ENCODE measurements around the gene TOP3B. TPM values are rescaled to one million over a fixed set of nuclear protein-coding genes. Genes with fewer than 3 reads are reported as not detected.
A peak's percentile ranks its signal among the peaks of the same experiment; 100 is the strongest.

Gene TOP3B
- total RNA-seq, 1 donor from 2014 or later = 24.8 TPM

GRCh38 chr22:21937821-21938070 is 44.8 kb downstream of the TOP3B start:
- TF ChIP-seq CTCF (IDR thresholded peaks at IDR 0.05) = no peak
- Histone ChIP-seq H3K4me1 (peaks cover 70% of the 10 kb centered on the region), H3K27me3 (no peaks in the 10 kb centered on the region), H3K36me3 (peaks cover 17% of the 10 kb centered on the region), H3K27ac (peak overlapping the region; percentile 96), H3K4me3 (peak overlapping the region; percentile 60), H3K9me3 (no peaks in the 10 kb centered on the region)
- DNase-seq = no peak
- intact Hi-C loops (cut with DNase I) = loop anchor here (10.0 kb wide), 1 partner anchor 223 kb away; no protein-coding TSS in a partner anchor
- peak; percentile 49 for ATAC-seq

GRCh38 chr22:21937041-21937820 is 45.4 kb downstream of the TOP3B start:
- Histone ChIP-seq H3K4me1 (peaks cover 65% of the 10 kb centered on the region), H3K27ac (peak overlapping the region; percentile 96), H3K4me3 (peak overlapping the region; percentile 60), H3K27me3 (no peaks in the 10 kb centered on the region), H3K36me3 (peaks cover 22% of the 10 kb centered on the region), H3K9me3 (no peaks in the 10 kb centered on the region)
- no peak for TF ChIP-seq CTCF (IDR thresholded peaks at IDR 0.05)
- intact Hi-C loops (cut with DNase I) = loop anchor here (10.0 kb wide), 1 partner anchor 222 kb away; no protein-coding TSS in a partner anchor
- no peak for DNase-seq
- ATAC-seq = peak; percentile 37

- H3K27me3 ChIP-seq = no peaks in the 10 kb centered on the region
- no peak for TF ChIP-seq CTCF (IDR thresholded peaks at IDR 0.05)
- DNase-seq (peak; percentile 74), ATAC-seq (peak; percentile 57)
- peaks cover 55% of the 10 kb centered on the region for H3K4me1 ChIP-seq
- H3K36me3 ChIP-seq = peaks cover 32% of the 10 kb centered on the region
- intact Hi-C loops (cut with DNase I) = loop anchor here (10.0 kb wide), 1 partner anchor 221 kb away; no protein-coding TSS in a partner anchor
- H3K27ac ChIP-seq = peak overlapping the region; percentile 96
- no peaks in the 10 kb centered on the region for H3K9me3 ChIP-seq
- H3K4me3 ChIP-seq = no peak overlapping the region
Measured at GRCh38 chr22:21936151-21936775, 46.3 kb downstream of the TOP3B start.

- TF ChIP-seq CTCF (IDR thresholded peaks at IDR 0.05) = no peak
- Histone ChIP-seq H3K9me3 (no peaks in the 10 kb centered on the region), H3K27ac (no peak overlapping the region), H3K4me1 (peaks cover 35% of the 10 kb centered on the region), H3K4me3 (no peak overlapping the region), H3K27me3 (no peaks in the 10 kb centered on the region), H3K36me3 (peaks cover 56% of the 10 kb centered on the region)
- ATAC-seq = no peak
- no peak for DNase-seq
- intact Hi-C loops (cut with DNase I) = loop anchor here (10.0 kb wide), 1 partner anchor 219 kb away; no protein-coding TSS in a partner anchor
Measured at GRCh38 chr22:21933910-21934309, 48.7 kb downstream of the TOP3B start.

- H3K4me3 ChIP-seq = no peak overlapping the region
- intact Hi-C loops (cut with DNase I) = loop anchor here (10.0 kb wide), 1 partner anchor 219 kb away; no protein-coding TSS in a partner anchor
- TF ChIP-seq CTCF (IDR thresholded peaks at IDR 0.05) = no peak
- no peak for DNase-seq
- no peak for ATAC-seq
- H3K36me3 ChIP-seq = peaks cover 60% of the 10 kb centered on the region
- H3K4me1 ChIP-seq = peaks cover 30% of the 10 kb centered on the region
- H3K27me3 ChIP-seq = no peaks in the 10 kb centered on the region
- H3K9me3 ChIP-seq = no peaks in the 10 kb centered on the region
- H3K27ac ChIP-seq = no peak overlapping the region
Measured at GRCh38 chr22:21933413-21933812, 49.2 kb downstream of the TOP3B start.

All from upper lobe of right lung (tissue), 1 donor.